Measurements from ENCODE around the gene TBC1D30.

DNA sequence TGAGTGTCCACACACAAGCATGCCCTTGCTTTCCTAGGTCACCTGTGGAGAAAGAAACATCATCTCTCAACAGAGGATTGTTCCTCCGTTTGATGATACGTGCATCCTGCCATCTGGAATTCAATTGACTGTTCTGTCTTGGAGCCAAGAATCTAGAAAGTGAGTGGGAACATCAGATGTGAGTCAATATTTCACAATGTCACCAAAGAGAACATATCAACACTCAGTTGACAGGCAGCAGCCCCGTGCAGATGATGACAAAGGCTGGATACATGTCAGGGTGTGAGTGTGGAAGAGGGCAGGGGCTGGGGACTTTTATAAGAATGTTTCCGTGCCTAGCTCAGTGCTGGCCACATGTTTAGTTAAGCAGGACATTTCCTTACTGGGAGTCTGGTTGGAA, 76.1 kb downstream of the TBC1D30 start:
- TF ChIP-seq POLR2A (IDR thresholded peaks at IDR 0.05; ENCODE audit: low read length): no peak
- TF ChIP-seq SREBF2 (IDR thresholded peaks at IDR 0.05): no peak
- TF ChIP-seq, protein P1, sequence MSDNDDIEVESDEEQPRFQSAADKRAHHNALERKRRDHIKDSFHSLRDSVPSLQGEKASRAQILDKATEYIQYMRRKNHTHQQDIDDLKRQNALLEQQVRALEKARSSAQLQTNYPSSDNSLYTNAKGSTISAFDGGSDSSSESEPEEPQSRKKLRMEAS (IDR thresholded peaks at IDR 0.05): no peak
- TF ChIP-seq, protein P2, sequence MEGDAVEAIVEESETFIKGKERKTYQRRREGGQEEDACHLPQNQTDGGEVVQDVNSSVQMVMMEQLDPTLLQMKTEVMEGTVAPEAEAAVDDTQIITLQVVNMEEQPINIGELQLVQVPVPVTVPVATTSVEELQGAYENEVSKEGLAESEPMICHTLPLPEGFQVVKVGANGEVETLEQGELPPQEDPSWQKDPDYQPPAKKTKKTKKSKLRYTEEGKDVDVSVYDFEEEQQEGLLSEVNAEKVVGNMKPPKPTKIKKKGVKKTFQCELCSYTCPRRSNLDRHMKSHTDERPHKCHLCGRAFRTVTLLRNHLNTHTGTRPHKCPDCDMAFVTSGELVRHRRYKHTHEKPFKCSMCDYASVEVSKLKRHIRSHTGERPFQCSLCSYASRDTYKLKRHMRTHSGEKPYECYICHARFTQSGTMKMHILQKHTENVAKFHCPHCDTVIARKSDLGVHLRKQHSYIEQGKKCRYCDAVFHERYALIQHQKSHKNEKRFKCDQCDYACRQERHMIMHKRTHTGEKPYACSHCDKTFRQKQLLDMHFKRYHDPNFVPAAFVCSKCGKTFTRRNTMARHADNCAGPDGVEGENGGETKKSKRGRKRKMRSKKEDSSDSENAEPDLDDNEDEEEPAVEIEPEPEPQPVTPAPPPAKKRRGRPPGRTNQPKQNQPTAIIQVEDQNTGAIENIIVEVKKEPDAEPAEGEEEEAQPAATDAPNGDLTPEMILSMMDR (IDR thresholded peaks at IDR 0.05): no peak
- TF ChIP-seq, protein P3, sequence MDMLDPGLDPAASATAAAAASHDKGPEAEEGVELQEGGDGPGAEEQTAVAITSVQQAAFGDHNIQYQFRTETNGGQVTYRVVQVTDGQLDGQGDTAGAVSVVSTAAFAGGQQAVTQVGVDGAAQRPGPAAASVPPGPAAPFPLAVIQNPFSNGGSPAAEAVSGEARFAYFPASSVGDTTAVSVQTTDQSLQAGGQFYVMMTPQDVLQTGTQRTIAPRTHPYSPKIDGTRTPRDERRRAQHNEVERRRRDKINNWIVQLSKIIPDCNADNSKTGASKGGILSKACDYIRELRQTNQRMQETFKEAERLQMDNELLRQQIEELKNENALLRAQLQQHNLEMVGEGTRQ (IDR thresholded peaks at IDR 0.05): no peak
- TF ChIP-seq CHD2 (IDR thresholded peaks at IDR 0.05; ENCODE audit: low read length, partially characterized antibody): no peak
- TF ChIP-seq KDM1A (IDR thresholded peaks at IDR 0.05; ENCODE audit: low read depth): no peak
- TF ChIP-seq CHD4 (IDR thresholded peaks at IDR 0.05; ENCODE audit: borderline replicate concordance): no peak
- TF ChIP-seq, protein P4, sequence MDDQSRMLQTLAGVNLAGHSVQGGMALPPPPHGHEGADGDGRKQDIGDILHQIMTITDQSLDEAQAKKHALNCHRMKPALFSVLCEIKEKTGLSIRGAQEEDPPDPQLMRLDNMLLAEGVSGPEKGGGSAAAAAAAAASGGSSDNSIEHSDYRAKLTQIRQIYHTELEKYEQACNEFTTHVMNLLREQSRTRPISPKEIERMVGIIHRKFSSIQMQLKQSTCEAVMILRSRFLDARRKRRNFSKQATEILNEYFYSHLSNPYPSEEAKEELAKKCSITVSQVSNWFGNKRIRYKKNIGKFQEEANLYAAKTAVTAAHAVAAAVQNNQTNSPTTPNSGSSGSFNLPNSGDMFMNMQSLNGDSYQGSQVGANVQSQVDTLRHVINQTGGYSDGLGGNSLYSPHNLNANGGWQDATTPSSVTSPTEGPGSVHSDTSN (IDR thresholded peaks at IDR 0.05): no peak
- no peak for TF ChIP-seq CEBPB (IDR thresholded peaks at IDR 0.05)
- no peak for TF ChIP-seq MYC (IDR thresholded peaks at IDR 0.05; ENCODE audit: borderline replicate concordance, low read length)

All from A549 (cell line).